ENCODE measurements around the gene CD81.
"Not testable (repeated sequence)": the region's sequence is repeated elsewhere in the genome, so short reads cannot be mapped to it uniquely, and the experiment has no call there.

The CD81 gene

DNA sequence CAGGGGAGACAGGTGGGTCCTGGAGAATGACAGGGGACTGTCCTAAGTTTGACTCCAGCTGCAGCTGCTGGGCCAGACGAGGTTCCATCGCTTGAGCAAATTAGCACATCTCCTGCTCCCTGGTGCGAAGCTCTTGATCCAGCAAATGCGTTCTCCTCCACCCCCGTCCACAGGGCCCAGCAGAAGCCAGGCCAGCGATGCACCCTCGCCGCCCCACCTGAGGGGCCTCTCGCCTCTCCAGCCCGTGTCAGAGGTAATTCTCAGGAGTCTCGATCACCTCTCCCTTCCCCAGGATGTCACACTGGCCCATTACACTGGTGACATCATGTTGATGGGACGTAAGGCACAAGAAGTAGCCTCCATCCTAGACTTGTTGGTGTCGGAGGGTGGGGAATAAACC, 19.5 kb upstream of the CD81 start:
- DNase-seq: not testable (repeated sequence)

DNA sequence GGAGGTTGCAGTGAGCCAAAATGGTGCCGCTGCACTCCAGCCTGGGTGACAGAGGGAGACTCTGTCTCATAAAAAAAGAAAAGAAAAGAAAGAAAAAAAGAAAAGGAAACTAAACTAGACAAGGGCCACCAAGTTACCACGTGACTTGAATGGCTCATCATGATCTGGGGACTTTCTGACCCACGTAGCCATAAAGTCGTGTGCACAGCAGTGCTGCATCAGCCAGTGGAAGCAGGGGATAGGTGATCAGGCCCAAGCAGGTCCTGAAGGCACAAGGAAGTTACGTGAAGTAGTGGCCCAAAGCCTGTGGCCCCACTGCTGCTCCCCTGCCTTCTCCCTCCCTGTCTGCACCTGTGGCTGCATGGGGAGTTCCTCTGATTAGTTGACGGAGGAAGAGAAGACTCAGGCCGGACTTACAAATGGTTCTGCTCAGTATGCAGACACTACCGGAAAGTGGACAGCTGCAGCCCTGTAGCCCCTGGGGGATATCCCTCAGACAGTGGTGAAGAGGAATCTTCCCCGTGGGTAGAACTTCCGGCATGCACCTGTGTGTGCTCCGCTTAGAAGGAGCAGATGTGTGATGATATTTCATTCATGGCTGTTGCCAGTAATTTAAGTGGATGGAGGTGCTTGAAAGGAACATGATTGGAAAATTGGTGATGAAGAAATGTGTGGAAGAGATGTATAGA, 18.2 kb upstream of the CD81 start:
- no peak for DNase-seq

DNA sequence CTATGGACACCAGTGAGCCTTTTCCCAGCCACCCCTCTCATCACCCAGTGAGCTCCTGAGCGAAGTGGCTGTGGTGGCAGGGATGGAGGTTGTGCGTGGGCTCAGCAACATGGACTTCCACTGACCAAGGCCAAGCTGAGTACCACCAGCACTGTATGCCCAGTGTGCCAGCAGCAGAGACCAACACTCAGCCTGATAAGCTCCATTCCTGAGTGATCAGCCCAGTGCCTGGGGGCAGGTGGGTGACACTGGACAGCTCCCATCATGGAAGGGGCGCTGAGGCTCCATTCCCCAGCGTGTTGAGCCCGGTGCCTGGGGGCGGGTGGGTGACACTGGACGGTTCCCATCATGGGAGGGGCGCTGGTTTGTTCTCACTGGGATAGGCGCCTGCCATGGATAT, 17.6 kb upstream of the CD81 start:
- DNase-seq: no peak

DNA sequence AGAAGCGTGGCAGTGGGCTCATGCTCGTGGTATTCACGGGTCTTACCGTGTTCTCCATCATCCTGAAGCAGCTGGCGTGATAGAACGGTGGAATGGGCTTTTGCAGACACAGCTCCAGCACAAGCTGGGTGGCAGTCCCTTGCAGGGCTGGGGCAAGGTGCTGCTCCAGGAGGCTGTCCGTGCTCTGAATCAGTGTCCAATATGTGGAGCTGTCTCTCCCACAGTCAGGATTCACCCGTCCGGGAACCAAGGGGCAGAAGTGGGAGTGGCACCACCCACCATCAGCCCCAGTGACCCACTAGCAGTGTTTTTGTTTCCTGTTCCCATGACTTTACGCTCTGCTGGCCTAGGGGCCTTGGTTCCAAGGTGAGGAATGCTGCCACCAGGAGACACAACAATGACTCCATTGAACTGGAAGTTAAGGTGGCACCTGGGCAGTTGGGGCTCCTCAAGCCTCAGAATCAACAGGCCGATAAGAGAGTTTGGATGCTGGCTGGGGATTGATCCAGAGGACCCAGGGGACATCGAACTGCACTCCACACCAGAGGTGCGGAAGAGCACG, 16.9 kb upstream of the CD81 start:
- DNase-seq: no peak

DNA sequence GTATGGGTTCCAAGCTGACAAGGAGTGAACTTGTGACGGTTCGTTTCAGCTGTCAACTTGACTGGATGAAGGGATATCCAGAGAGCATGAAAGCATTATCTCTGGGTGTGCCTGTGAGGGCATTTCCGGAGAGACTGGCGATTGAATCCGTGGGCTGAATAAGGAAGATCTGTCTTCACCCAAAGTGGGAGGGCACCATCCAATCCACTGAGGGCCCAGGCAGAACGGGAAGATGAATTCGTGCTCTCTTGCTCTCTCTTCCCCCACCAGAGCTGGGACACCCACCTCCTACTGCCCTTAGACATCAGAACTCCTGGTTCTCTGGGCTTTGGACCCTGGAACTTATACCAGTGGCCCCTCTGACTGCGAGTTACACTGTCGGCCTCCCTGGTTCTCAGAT, 15.5 kb upstream of the CD81 start:
- DNase-seq: no peak

DNA sequence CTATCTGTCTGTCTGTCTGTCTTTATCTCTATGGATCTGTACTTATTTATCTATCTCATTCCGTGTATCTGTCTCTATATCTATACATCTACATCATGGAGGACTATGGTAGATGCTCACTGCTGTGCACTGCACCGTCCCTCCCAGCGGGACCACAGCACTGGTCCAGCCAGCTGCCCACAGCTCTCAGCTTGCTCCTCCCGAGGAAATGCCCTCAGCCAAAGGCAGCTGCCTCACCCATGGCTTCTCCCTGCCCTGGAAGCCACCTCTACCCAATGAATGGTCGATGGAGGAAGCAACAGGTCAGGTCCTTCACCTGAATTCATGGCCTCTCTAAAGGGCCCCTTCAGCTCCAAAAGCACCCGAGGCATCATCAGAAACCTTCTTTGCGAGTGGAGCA, 14.7 kb upstream of the CD81 start:
- no peak for DNase-seq

DNA sequence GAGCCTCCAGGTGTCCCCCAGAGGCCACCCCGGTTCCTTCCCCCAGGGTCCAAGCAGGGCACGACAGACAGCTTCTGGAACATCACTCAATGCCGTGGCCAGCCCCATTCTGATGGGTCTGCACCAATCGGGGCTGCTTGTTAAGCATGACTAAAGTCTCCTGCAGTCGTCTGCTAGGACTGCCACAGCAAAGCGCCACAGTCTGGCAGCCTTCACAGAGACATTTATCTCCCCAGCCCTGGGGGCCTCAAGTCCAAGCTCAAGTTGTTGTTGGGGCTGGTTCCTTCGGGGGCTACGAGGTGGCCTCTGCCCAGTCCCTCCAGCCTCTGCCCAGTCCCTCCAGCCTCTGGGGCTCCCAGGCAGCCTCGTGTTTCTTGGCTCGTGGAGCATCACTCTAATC, 14.0 kb upstream of the CD81 start:
- no peak for DNase-seq

DNA sequence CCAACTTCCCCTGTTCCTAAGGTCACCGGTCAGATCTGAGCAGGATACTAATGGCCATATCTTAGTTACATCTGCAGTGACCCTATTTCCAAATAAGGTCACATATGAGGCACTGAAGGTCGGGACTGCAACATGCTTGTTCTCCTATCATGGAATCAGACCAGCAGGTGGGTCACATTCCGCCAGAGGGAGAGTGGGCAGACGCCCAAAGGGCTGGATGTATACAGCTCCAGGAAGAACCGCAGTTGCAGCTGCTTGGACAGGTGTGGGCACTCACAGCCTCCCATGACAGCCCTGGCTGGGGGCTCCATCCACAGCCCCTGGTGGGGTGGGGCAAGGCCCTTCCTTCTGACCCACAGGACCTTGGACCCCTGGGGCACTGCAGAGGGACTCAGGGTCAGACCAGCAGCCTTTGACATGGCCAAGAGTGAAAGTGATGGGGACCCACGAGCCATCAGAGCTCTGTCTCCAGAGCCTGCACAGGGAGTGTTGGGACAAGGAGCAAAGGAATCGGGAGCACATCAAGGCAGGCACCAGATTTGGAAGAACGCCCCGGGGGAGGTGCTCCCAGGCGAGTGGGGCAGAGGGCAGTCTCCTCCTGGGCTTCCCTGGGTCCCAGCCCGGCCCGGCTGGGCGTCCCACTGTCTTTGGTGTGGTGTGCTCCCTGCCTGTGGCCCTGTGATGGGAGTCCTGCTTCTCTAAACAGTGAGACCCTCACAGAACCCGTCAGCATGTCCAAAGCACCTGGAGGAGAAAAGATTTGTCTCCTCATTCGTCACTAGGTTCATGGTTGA, 13.3 kb upstream of the CD81 start:
- DNase-seq: no peak

DNA sequence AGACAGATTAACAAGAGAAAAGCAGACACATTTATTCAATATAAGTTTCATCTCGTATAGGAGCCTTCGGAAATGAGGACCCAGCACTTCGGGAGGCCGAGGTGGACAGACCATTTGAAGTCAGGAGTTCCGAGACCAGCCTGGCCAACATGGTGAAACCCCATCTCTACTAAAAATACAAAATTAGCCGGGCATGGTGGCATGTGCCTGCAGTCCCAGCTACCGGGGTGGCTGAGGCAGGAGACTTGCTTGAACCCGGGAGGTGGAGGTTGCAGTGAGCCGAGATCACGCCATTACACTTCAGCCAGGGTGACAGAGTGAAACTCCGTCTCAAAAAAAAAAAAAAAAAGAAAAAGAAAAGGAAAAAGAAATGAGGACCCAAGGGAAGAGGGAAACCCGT, 12.7 kb upstream of the CD81 start:
- not testable (repeated sequence) for DNase-seq

DNA sequence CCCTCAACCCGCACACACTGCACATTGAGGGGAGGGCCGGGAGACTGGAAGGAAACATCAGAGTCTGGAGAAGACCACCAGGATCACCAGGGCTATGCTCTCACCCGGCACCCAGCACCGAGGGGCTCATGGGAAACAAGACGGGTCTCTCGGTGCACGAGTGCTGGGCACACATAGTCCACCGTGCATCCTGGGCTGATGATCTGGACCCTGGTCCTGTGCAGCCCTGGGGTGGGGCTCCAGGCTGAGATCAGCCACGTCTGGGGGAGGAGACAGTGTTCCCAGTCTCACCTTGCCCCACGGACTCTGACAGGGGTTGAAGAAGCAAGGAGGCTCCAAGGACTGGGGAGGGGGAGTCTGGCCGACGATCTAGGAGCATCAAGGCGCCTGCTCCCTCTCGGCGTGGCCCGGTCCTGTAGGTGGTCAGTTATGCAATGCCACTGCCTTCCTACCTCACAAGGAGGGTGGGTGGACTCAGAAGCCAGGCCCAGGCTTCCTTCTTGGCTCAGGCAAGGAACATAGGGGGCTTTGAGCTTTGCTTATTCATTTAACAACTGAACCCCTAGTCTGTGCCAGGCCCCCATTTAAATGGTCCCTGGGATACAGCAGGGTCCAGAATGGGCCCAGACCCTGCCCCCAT, 11.4 kb upstream of the CD81 start:
- no peak for DNase-seq

DNA sequence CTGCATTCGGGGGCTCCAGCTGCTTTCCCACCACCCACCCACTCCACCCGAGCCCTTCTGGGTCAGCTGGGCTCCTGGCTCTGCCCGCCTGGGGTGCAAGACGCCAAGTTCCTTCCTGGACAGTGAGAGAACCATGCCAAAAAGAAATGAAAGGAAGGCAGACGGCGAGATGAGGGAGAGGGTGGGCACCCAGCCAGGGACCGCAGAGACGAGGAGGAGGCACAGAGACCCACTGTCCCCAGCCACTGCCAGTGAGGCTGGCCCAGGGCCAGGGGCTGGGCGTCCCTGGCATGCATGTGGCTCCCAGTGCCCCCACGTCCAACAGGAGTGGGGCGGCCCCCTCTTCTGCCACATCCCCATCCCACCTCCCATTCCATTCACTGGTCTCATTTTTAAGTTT, 10.8 kb upstream of the CD81 start:
- DNase-seq: no peak

DNA sequence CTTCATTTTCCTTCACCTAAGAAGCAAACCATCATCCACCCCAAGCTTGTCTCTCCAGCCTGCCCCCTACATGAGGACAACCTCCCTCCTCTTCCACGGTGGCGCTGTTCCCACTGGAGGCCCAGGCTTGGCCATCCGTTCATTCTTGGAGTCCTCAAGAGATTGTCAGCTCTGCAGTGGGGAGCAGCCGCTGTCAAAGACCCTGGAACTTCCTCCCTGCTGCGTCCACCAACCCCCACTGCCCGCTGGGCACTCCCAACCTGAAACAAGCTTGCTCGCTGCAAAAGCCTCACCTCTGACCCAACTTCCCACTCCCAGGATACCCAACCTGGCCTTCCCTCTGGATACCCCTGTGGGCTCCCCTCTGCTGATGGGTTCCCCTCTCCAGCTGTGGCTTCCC, 10.4 kb upstream of the CD81 start:
- no peak for DNase-seq

DNA sequence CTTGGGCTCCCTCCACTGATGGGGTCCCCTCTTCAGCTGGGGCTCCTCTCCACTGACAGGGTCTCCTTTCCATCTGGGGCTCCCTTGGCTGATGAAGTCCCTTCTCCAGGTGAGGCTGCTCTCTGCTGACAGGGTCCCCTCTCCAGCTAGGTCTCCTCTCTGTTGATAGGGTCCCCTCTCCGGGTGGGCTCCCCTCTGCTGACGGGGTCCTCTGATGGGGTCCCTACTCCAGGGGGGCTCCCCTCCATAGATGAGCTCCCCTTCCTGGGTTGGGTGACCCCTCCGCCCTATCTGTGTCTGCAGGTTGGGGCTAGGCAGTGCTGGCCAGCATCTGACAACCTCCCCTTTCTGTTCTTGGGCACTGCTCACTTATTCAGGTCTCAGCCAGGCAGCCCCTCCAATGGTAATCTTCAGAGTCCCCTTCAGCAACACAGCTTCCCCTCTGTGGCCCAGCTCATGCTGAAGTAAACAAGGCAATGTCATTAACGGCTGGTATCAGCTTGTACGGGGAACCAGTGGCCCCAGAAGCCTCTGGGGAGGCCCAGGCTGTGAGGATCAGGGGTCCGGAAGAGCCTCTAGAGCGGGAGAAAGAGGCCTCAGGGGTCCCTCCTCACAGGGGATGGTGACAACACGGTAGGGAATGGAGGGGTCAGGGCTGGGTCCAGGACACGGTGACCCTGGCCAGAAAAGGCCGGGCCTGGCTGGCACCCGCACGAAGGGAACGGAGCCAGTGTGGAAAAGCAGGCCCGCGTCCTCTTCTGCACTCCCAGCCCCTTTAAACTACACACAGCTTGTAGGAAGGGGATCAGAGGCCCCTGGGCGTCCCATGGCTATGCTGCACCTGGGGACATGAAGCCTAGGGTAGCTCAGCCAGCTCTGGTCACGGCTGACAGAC, 9.6 kb upstream of the CD81 start:
- DNase-seq: no peak

DNA sequence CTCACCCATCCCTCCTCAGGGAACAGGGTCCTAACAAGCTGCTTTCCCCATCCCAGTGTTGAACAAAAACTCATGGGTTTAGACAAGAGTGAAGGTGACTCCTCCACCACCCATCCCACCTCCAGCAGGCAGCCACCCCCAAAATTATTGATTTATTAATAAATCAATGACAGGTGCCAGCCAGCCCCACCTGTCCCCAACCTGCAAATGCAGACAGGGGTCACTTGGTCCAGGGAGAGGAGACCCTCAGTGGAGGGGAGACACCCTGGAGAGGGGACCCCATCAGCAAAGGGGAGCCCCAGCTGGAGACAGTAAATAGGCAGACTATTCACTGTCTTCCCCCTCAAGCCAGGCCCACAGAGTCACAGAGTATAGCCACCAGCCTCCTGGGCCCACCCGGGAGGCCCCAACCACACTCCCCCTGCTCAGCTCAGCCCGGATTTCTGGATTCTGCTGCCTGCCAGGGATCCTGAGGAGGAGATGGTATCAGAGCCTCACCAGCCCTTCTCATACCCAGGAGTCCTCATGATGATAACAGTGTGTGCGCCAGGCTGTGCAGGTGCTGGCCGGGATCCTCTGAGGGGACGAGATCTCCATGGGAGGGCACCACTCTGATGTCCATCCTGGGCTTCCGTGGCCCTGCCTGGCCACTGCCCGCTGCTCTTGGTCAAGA, 8.8 kb upstream of the CD81 start:
- DNase-seq: no peak

DNA sequence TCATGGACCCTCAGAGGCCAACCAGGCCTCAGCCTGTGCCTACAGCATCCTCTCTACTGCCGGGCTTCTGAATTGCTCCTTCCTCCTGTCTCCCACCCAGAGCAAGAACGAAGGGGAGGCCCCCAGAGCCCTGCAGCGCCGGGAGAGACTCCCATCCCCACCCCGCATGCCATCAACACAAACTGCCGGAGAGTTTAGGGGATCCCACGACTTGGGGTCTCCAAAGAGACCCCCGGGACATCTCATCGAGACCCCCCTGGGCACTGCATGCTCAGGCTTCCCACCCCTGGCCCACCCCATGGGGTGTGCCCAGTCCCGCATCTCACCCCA, 8.3 kb upstream of the CD81 start:
- no peak for DNase-seq

DNA sequence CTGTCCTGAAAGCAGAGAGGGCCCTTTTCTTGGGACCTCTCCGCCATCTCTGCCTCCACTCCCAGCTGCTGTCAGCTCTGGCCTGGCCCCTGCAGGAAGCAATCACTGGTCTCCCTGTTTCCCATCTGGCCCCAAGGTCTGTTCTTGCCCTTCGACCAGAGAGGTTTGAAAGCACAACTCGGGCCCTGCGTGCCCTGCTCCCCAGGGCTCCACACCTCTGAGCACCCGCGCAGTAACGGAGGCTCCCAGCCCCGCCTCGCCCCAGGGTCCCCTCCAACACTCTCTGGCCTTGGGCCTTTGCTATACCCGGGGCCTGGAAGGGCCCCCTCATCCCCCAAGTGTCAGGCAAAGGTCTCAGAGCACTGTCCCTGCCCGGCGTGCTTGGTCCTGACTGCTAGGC, 7.8 kb upstream of the CD81 start:
- DNase-seq: no peak

DNA sequence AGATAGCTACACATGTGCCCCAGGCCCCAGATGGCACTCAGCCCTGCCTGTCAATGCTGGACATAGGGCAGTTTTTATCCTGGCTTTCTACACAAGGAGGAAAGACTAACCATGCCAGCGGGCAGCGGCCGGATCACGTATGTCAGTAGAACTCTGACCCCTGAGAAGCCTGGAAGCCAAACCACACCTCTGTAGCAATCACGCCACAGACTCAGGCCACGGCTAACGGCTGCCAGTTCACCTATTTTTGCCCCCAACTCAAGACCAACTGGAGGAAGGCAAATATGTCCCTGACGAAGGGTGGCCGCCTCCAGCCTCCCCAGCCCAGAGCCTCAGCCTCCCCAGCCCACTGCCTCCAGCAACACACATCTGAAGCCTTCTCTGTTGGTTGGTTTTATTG, 7.2 kb upstream of the CD81 start:
- no peak for DNase-seq

DNA sequence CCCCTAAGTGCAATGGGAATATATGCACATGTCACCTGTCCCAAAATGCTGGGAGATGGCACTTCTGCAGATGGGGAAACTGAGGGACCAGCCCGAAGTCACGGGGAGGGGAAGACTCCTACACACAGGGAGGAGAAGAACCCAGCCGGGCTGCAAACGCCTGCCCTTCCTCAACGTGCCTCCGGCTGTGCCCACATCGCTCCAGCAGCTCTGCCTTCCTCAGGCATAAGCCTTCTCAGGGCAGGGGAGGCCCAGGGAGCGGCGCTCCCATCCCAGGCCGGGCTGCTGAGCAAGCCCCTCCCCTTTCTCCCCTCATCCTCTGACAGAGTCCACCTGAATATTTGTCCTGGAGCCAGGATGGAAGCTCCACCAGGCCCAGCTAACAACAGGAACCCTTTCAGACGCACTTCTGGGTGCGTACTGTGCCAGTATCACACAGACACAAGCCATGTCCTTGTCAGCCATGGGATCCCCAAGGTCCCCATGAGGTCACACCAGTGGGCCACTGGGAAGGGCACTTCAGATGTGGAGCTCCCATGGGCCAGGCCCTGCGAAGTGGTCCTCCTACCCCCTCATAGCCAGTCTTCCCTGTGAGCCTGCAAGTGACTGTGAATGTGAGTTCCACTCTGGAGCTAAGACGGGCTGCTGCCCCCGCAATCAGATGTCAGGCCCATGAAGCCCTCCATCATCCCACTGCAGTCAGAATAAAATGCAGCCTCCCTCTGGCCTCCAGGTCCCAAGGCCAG, 2.5 kb upstream of the CD81 start:
- DNase-seq: no peak

DNA sequence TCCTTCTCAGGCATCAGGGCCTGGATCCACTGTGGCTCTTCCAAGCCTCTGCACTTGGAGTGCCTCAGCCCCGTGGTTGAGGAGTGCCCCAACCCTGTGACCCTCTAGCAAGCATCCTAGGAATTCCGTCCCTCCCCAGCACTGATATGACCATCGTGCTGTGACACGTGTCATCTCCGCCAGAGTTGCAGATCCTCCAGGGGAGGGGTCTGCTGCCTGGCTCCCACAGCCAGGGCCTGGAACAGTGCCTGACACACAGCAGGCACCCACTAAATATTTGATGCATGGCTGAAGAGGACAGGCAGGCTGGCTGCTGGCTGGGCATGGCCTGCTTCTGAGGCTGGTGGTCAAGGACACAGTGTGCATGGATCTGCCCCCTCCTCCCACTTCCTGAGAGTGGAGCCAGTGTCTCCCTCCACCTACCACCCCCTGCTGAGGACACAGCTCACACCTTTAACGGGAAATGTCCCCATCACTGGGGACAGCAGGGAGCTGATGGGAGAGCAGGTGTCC, 1.7 kb upstream of the CD81 start:
- no peak for DNase-seq

DNA sequence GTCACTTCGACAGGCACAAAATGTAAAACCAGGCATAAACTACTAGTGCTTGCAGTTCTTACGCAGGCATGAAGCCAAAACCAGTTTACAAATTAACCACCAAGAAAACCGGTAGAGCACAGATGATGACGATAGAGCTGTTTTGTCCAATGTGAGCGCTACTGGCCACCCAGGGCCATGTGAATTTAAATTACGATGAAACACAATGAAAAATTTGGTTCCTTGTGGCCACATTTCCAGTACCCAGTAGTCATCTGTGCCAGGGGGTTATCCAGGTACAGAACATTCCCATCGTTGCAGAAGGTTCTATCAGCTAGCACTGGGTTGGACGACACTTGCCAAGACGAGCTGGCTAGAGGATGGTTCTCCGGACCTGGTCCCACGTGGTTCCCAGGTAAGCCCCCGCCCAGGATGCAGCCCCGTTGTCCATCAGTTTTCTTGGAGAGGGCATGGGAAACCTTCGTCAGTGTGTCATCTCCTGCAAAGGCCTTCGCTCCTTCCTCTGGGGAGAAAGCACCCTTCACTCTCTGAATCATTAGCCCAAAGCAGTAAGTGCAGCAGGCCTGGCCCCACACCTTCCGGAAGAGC, 1.1 kb upstream of the CD81 start:
- no peak for DNase-seq
